IMR-90 (cell line): ENCODE results near the gene ARMH3. TPM values are rescaled to one million over a fixed set of nuclear protein-coding genes. Genes with fewer than 3 reads are reported as not detected.

Source experiments
- ATAC-seq: fragments of 200-7000 bp; cut with Tn5 transposase; 2 replicates; pipeline ENCODE4 v1.9.1; 2020; ENCODE audit warnings: low read depth, mild to moderate bottlenecking, moderate library complexity
- BruUV-seq: library from RNA; stranded (reverse); fragments of 400-500 nt; replicated peaks from 2 replicates; lab custom pipeline; 2021; lab: Mats Ljungman, UMichigan
- CTCF ChIA-PET: fragments of 300-600 bp; formaldehyde crosslinking; extraction: SDS; loops from one replicate; lab custom pipeline; 2021; ENCODE audit warnings: antibody characterized with exemption; lab: Yijun Ruan, JAX
- POLR2A ChIA-PET: fragments of 300-600 bp; sonication (Branson Sonifier 250); formaldehyde crosslinking; loops from one replicate; lab custom pipeline; 2022; ENCODE audit warnings: antibody characterized with exemption; ENCODE audit not compliant: unreplicated experiment; lab: Charles Lee
- DNase-seq: peaks from one replicate; pipeline ENCODE4 v3.0.0; 2013
- H2AFZ ChIP-seq: replicated peaks from 2 replicates; pipeline ENCODE3; 2013; ENCODE audit warnings: low read length, mild to moderate bottlenecking; ENCODE audit not compliant: poor library complexity
- H2AK5ac ChIP-seq: 2 replicates; pipeline ENCODE4 v1.6.1; 2013; ENCODE audit warnings: low read depth, low read length, inconsistent platforms
- H2AK9ac ChIP-seq: replicated peaks from 2 replicates; pipeline ENCODE3; 2013; ENCODE audit warnings: mild to moderate bottlenecking, low read depth, low read length, moderate library complexity; ENCODE audit not compliant: poor library complexity
- H2BK120ac ChIP-seq: 2 replicates; pipeline ENCODE4 v1.6.1; 2013; ENCODE audit warnings: low read depth, low read length, inconsistent platforms
- H2BK15ac ChIP-seq: 3 replicates; pipeline ENCODE4 v1.6.1; 2013; ENCODE audit warnings: low read depth, low read length, inconsistent platforms
- H2BK20ac ChIP-seq: 2 replicates; pipeline ENCODE4 v1.6.1; 2013; ENCODE audit warnings: low read depth, mild to moderate bottlenecking, inconsistent platforms, low read length, moderate library complexity
- H2BK5ac ChIP-seq: 2 replicates; pipeline ENCODE4 v1.6.1; 2013; ENCODE audit warnings: mild to moderate bottlenecking, low read depth, low read length, inconsistent platforms; ENCODE audit not compliant: poor library complexity, severe bottlenecking
- H3K14ac ChIP-seq: replicated peaks from 2 replicates; pipeline ENCODE4 v1.6.1; 2013; ENCODE audit warnings: low read depth, low read length, inconsistent platforms
- H3K18ac ChIP-seq: 2 replicates; pipeline ENCODE4 v1.6.1; 2013; ENCODE audit warnings: low read depth, low read length, control low read depth
- H3K23ac ChIP-seq: 2 replicates; pipeline ENCODE4 v1.6.1; 2013; ENCODE audit warnings: low read depth, low read length, inconsistent platforms
- H3K27ac ChIP-seq: 2 replicates; pipeline ENCODE4 v1.5.1; 2013; ENCODE audit warnings: mild to moderate bottlenecking, control low read depth, low read length; ENCODE audit not compliant: insufficient read depth
- H3K27me3 ChIP-seq: 2 replicates; pipeline ENCODE4 v1.6.1; 2013; ENCODE audit warnings: low read length; ENCODE audit not compliant: control insufficient read depth, insufficient read depth
- H3K36me3 ChIP-seq: 2 replicates; pipeline ENCODE4 v1.6.1; 2013; ENCODE audit warnings: low read length, mixed read lengths; ENCODE audit not compliant: control insufficient read depth, insufficient read depth
- H3K4ac ChIP-seq: 2 replicates; pipeline ENCODE4 v1.6.1; 2013; ENCODE audit warnings: low read depth, low read length, inconsistent platforms
- H3K4me1 ChIP-seq: 2 replicates; pipeline ENCODE4 v1.6.1; 2013; ENCODE audit warnings: low read length, mixed read lengths; ENCODE audit not compliant: control insufficient read depth, insufficient read depth
- H3K4me2 ChIP-seq: 2 replicates; pipeline ENCODE4 v1.6.1; 2013; ENCODE audit warnings: low read depth, mild to moderate bottlenecking, control low read depth, low read length, moderate library complexity
- H3K4me3 ChIP-seq: 2 replicates; pipeline ENCODE4 v1.5.1; 2013; ENCODE audit warnings: low read depth, mild to moderate bottlenecking, control low read depth, low read length, moderate library complexity; ENCODE audit not compliant: insufficient read depth
- H3K56ac ChIP-seq: 2 replicates; pipeline ENCODE4 v1.6.1; 2013; ENCODE audit warnings: low read length, inconsistent platforms; ENCODE audit not compliant: insufficient read depth; ENCODE audit errors: extremely low read depth
- H3K79me1 ChIP-seq, 2 experiments: 2 replicates each; pipeline ENCODE4 v1.6.1; 2013; ENCODE audit warnings: low read length in 2 of 2, inconsistent platforms in 1 of 2, low read depth in 1 of 2
- H3K9ac ChIP-seq: 2 replicates; pipeline ENCODE4 v1.6.1; 2013; ENCODE audit warnings: low read depth, low read length, control low read depth
- H3K9me1 ChIP-seq: 2 replicates; pipeline ENCODE4 v1.6.1; 2013; ENCODE audit warnings: low read length, inconsistent platforms; ENCODE audit not compliant: insufficient read depth
- H3K9me3 ChIP-seq: 2 replicates; pipeline ENCODE4 v1.6.1; 2013; ENCODE audit warnings: low read length; ENCODE audit not compliant: control insufficient read depth, insufficient read depth
- H4K20me1 ChIP-seq: 2 replicates; pipeline ENCODE4 v1.6.1; 2013; ENCODE audit warnings: low read length, inconsistent platforms; ENCODE audit not compliant: insufficient read depth
- H4K5ac ChIP-seq: 2 replicates; pipeline ENCODE4 v1.6.1; 2013; ENCODE audit warnings: mild to moderate bottlenecking, low read depth, low read length, control low read depth
- H4K8ac ChIP-seq, 2 experiments: 2 replicates each; pipeline ENCODE4 v1.6.1; 2013; ENCODE audit warnings: low read depth in 2 of 2, low read length in 2 of 2, control low read depth in 1 of 2, inconsistent platforms in 1 of 2
- H4K91ac ChIP-seq: 2 replicates; pipeline ENCODE4 v1.6.1; 2013; ENCODE audit warnings: low read depth, low read length, inconsistent platforms; ENCODE audit not compliant: insufficient read depth
- RAD21 ChIP-seq: IDR thresholded peaks from 2 replicates; pipeline ENCODE4 v1.6.1; 2012; ENCODE audit warnings: low read length, improper control_type of control experiment
- RCOR1 ChIP-seq: IDR thresholded peaks from 2 replicates; pipeline ENCODE4 v1.6.1; 2012; ENCODE audit warnings: mild to moderate bottlenecking, low read length, improper control_type of control experiment; ENCODE audit not compliant: insufficient replicate concordance
- WGBS, 2 experiments: methylation state at CpG; one replicate each; pipeline versions ENCODE4 v1.1.5 to v1.1.7; 2013; ENCODE audit warnings: missing lambda C conversion rate in 2 of 2; ENCODE audit not compliant: insufficient read length in 1 of 2; ENCODE audit errors: extremely low coverage in 2 of 2; 5-methylcytosine and 5-hydroxymethylcytosine counted together
- dilution Hi-C: fragments of 300-500 bp; cut with HindIII; formaldehyde crosslinking; loops from one replicate; pipeline ENCODE4 v1.14.3; 2018; ENCODE audit warnings: low sequenced_read_pairs; ENCODE audit not compliant: unreplicated experiment
- in situ Hi-C: fragments of 300-500 bp; cut with MboI; formaldehyde crosslinking; loops from 3 replicates; pipeline ENCODE4 v1.14.3; 2019; ENCODE audit warnings: low sequenced_read_pairs, inconsistent platforms, mixed read lengths
- intact Hi-C: fragments of 100-400 bp; cut with micrococcal nuclease; formaldehyde crosslinking; loops from 2 replicates; pipeline ENCODE4 v1.10.0; 2022
- polyA plus RNA-seq, 3 experiments: library from polyadenylated mRNA; depleted of rRNA; stranded (reverse); fragments of >200 nt; gene quantifications; 2 replicates each; pipeline ENCODE4 v1.2.3, GENCODE V29; 2012; ENCODE audit warnings: low replicate concordance in 1 of 3
- total RNA-seq: library from RNA; depleted of rRNA; stranded (reverse); fragments of >200 nt; gene quantifications from 2 replicates; pipeline ENCODE4 v1.2.3, GENCODE V29; 2012

Gene ARMH3
- total and polyA plus RNA-seq, 2 of the 4 experiments (the other 2 are of a cell fraction), result 12.1 to 13.1 TPM

- Histone ChIP-seq H3K36me3 (0 out of 2 replicates have a peak, but pooled peaks cover under 1% of the 10 kb centered on the region), H2BK120ac (no peak overlapping the region), H2BK20ac (no peak overlapping the region), H3K18ac (no peak overlapping the region), H4K8ac (no peak overlapping the region), H3K4me3 (no peak overlapping the region), H3K9ac (no peak overlapping the region), H3K9me3 (no peaks in the 10 kb centered on the region), H2AK9ac (no peak overlapping the region), H2AK5ac (no peak overlapping the region), H3K4me2 (no peak overlapping the region), H3K14ac (no peak overlapping the region), H2AFZ (no peak overlapping the region), H3K79me1 (no peaks in the 10 kb centered on the region), H3K4ac (no peak overlapping the region), H3K9me1 (no peaks in the 10 kb centered on the region; the same call in 1 of the 2 replicates), H3K4me1 (no peaks in the 10 kb centered on the region), H3K56ac (no peak overlapping the region), H2BK15ac (no peak overlapping the region), H4K91ac (no peak overlapping the region), H3K23ac (no peak overlapping the region), H4K20me1 (no peaks in the 10 kb centered on the region), H4K5ac (no peak overlapping the region), H3K27ac (no peak overlapping the region), H2BK5ac (no peak overlapping the region), H3K27me3 (no peaks in the 10 kb centered on the region)
- in situ Hi-C loops (no loop called here), dilution Hi-C loops (no loop called here), intact Hi-C loops (no loop called here)
- ChIA-PET CTCF (interaction anchor here (1.4 kb wide), 1 partner anchor 11 kb away, joined by 4 read pairs; no protein-coding TSS in a partner anchor), POLR2A (no interaction called here)
- no peak for DNase-seq
- ATAC-seq, result no peak
- no peak for TF ChIP-seq RCOR1
- TF ChIP-seq RAD21, result no peak
- BruUV-seq, result no TSS peak
- WGBS, 2 experiments, result no CpG with 5 or more reads among the region's 3 CpGs
These were observed 27.6 kb upstream of the ARMH3 start for GRCh38 chr10:102083541-102083940.
